Measurements from ENCODE around the gene CTDSPL.

- TF ChIP-seq EP300 (IDR thresholded peaks at IDR 0.05; ENCODE audit: borderline replicate concordance) (no peak), REST (IDR thresholded peaks at IDR 0.05; ENCODE audit: low read depth) (no peak), USF1 (IDR thresholded peaks at IDR 0.05) (no peak), RAD21 (IDR thresholded peaks at IDR 0.05; ENCODE audit: low read depth) (no peak), TAF1 (IDR thresholded peaks at IDR 0.05; ENCODE audit: low read depth) (no peak)
Observed at GRCh38 chr3:37902674-37903073, 41.0 kb downstream of the CTDSPL start.
